HepG2 (cell line): ENCODE data around the gene LPXN. TPM values are rescaled to one million over a fixed set of nuclear protein-coding genes. Genes with fewer than 3 reads are reported as not detected.

Source experiments
- CCAR2 ChIP-seq: fragments of 200-400 bp; formaldehyde crosslinking; optimal IDR thresholded peaks from 2 replicates; pipeline ENCODE3; 2018; ENCODE audit warnings: low read depth, mild to moderate bottlenecking, low read length, moderate library complexity
- DPF2 ChIP-seq: sonication (generic); formaldehyde crosslinking; IDR thresholded peaks from 2 replicates; pipeline ENCODE4 v1.4.0; 2020; ENCODE audit warnings: mild to moderate bottlenecking, low read depth, missing genetic modification reagents, borderline replicate concordance
- FOSL1 ChIP-seq: sonication (generic); formaldehyde crosslinking; IDR thresholded peaks from 2 replicates; pipeline ENCODE4 v1.9.0; 2021; ENCODE audit warnings: missing genetic modification reagents, borderline replicate concordance
- HDAC6 ChIP-seq: fragments of 200-600 bp; sonication (generic); IDR thresholded peaks from 2 replicates; pipeline ENCODE4 v1.7.0; 2017; ENCODE audit warnings: mild to moderate bottlenecking, antibody characterized with exemption, low read length, low read depth
- HIVEP1 ChIP-seq: sonication (generic); formaldehyde crosslinking; IDR thresholded peaks from 2 replicates; pipeline ENCODE4 v1.4.0; 2020; ENCODE audit warnings: mild to moderate bottlenecking, missing genetic modification reagents
- IRX3 ChIP-seq: sonication (generic); formaldehyde crosslinking; IDR thresholded peaks from 2 replicates; pipeline ENCODE4 v1.8.1; 2023; ENCODE audit warnings: mild to moderate bottlenecking, low read depth, missing genetic modification reagents, borderline replicate concordance
- MEIS1 ChIP-seq: sonication (generic); formaldehyde crosslinking; IDR thresholded peaks from 2 replicates; pipeline ENCODE4 v1.9.0; 2021; ENCODE audit warnings: mild to moderate bottlenecking, missing genetic modification reagents, moderate library complexity, borderline replicate concordance
- ONECUT2 ChIP-seq: sonication (generic); formaldehyde crosslinking; IDR thresholded peaks from 2 replicates; pipeline ENCODE4 v1.4.0; 2020; ENCODE audit warnings: missing genetic modification reagents
- POLR2AphosphoS2 ChIP-seq: IDR thresholded peaks from 2 replicates; pipeline ENCODE4 v1.6.1; 2011; ENCODE audit warnings: low read depth, low read length, improper control_type of control experiment
- RNF219 ChIP-seq: sonication (generic); formaldehyde crosslinking; IDR thresholded peaks from 2 replicates; pipeline ENCODE4 v1.5.0; 2020; ENCODE audit warnings: mild to moderate bottlenecking, missing genetic modification reagents
- SIX4 ChIP-seq: sonication (generic); formaldehyde crosslinking; IDR thresholded peaks from 2 replicates; pipeline ENCODE4 v1.4.0; 2020; ENCODE audit warnings: missing genetic modification reagents
- SNAI1 ChIP-seq: sonication (generic); formaldehyde crosslinking; IDR thresholded peaks from 2 replicates; pipeline ENCODE4 v1.5.0; 2020; ENCODE audit warnings: mild to moderate bottlenecking, missing genetic modification reagents, borderline replicate concordance
- SRSF1 ChIP-seq: fragments of 200-400 bp; formaldehyde crosslinking; optimal IDR thresholded peaks from 2 replicates; pipeline ENCODE3; 2017; ENCODE audit warnings: mild to moderate bottlenecking, low read depth, low read length, moderate library complexity
- SYNCRIP ChIP-seq: fragments of 200-400 bp; formaldehyde crosslinking; IDR thresholded peaks from 2 replicates; pipeline ENCODE4 v1.6.1; 2018; ENCODE audit warnings: mild to moderate bottlenecking, low read depth, low read length; ENCODE audit not compliant: insufficient read depth
- ZBTB39 ChIP-seq: sonication (generic); formaldehyde crosslinking; IDR thresholded peaks from 2 replicates; pipeline ENCODE4 v1.5.0; 2020; ENCODE audit warnings: missing genetic modification reagents
- ZFP82 ChIP-seq: sonication (generic); formaldehyde crosslinking; IDR thresholded peaks from 2 replicates; pipeline ENCODE4 v1.5.1; 2020; ENCODE audit warnings: mild to moderate bottlenecking, missing genetic modification reagents, borderline replicate concordance
- ZKSCAN1 ChIP-seq: fragments of 150-350 bp; IDR thresholded peaks from 2 replicates; pipeline ENCODE4 v1.6.1; 2014; ENCODE audit warnings: low read length
- ZMAT5 ChIP-seq: sonication (generic); formaldehyde crosslinking; IDR thresholded peaks from 2 replicates; pipeline ENCODE4 v1.5.0; 2020; ENCODE audit warnings: mild to moderate bottlenecking, low read depth, missing genetic modification reagents, borderline replicate concordance
- ZNF496 ChIP-seq: sonication (generic); formaldehyde crosslinking; IDR thresholded peaks from 2 replicates; pipeline ENCODE4 v1.8.1; 2023; ENCODE audit warnings: mild to moderate bottlenecking, moderate library complexity, missing genetic modification reagents; ENCODE audit not compliant: insufficient replicate concordance
- ZNF510 ChIP-seq: sonication (generic); formaldehyde crosslinking; IDR thresholded peaks from 2 replicates; pipeline ENCODE4 v1.4.0; 2020; ENCODE audit warnings: low read depth, mild to moderate bottlenecking, missing genetic modification reagents
- ZNF556 ChIP-seq: sonication (generic); formaldehyde crosslinking; IDR thresholded peaks from 2 replicates; pipeline ENCODE4 v1.4.0; 2020; ENCODE audit warnings: mild to moderate bottlenecking, missing genetic modification reagents, borderline replicate concordance
- ZNF720 ChIP-seq: sonication (generic); formaldehyde crosslinking; IDR thresholded peaks from 2 replicates; pipeline ENCODE4 v1.4.0; 2020; ENCODE audit warnings: missing genetic modification reagents
- ZSCAN5A ChIP-seq: sonication (generic); formaldehyde crosslinking; IDR thresholded peaks from 2 replicates; pipeline ENCODE4 v1.8.0; 2022; ENCODE audit warnings: mild to moderate bottlenecking, missing genetic modification reagents, borderline replicate concordance
- polyA plus RNA-seq, 8 experiments: library from polyadenylated mRNA; depleted of rRNA in 3 of 8; stranded (reverse) in 7 of 8; unstranded in 1 of 8; fragments of >200 nt; fragmentation: Illumina TruSeq in 4 of 8; extraction: Trizol in 4 of 8; gene quantifications; 2 replicates each; pipeline versions ENCODE4 v1.2.1 to v1.2.3, GENCODE V29; 2011 to 2016; ENCODE audit warnings: low read depth in 4 of 8, missing spikeins in 1 of 8, mixed read lengths in 1 of 8; ENCODE audit not compliant: insufficient read depth in 1 of 8
- total RNA-seq, 5 experiments: library from RNA; depleted of rRNA; stranded (reverse); fragments of >200 nt; fragmentation: Illumina TruSeq; extraction: Trizol; gene quantifications; 2 replicates each; pipeline ENCODE4 v1.2.3, GENCODE V29; 2016; ENCODE audit warnings: low read depth in 1 of 5

LPXN gene
- total and polyA plus RNA-seq, 2 of the 13 experiments (the other 11 are each of a cell fraction or from before 2014, with no cell fraction given): 1.7 to 3.5 TPM

GRCh38 chr11:58578136-58578634, 2.5 kb upstream of the LPXN start (continued):
- no peak for TF ChIP-seq HDAC6
- TF ChIP-seq ONECUT2 (CRISPR knock-in tag): no peak
- no peak for TF ChIP-seq SRSF1
- TF ChIP-seq ZNF556: no peak
- no peak for TF ChIP-seq ZBTB39 (CRISPR knock-in tag)
- TF ChIP-seq ZNF496 (CRISPR knock-in tag): no peak
- no peak for TF ChIP-seq ZFP82 (CRISPR knock-in tag)
- TF ChIP-seq SNAI1 (CRISPR knock-in tag): no peak
- no peak for TF ChIP-seq DPF2
- no peak for TF ChIP-seq ZNF510 (CRISPR knock-in tag)
- TF ChIP-seq SIX4 (CRISPR knock-in tag): 0 out of 2 replicates have a peak, but pooled peaks have one; percentile 42
- no peak for TF ChIP-seq ZMAT5
- no peak for TF ChIP-seq SYNCRIP
- no peak for TF ChIP-seq IRX3 (CRISPR knock-in tag)
- TF ChIP-seq CCAR2: no peak
- 0 out of 2 replicates have a peak, but pooled peaks have one; percentile 36 for TF ChIP-seq RNF219 (CRISPR knock-in tag)
- TF ChIP-seq FOSL1: no peak
- no peak for TF ChIP-seq ZKSCAN1
- no peak for TF ChIP-seq MEIS1
- no peak for TF ChIP-seq ZSCAN5A
- no peak for TF ChIP-seq ZNF720
- no peak for TF ChIP-seq HIVEP1 (CRISPR knock-in tag)
- no peak for TF ChIP-seq POLR2AphosphoS2
